Measurements from ENCODE around the gene ADGB.

GRCh38 chr6:146850238-146850896 is 251.6 kb downstream of the ADGB start:
- TF ChIP-seq EP300 (IDR thresholded peaks at IDR 0.05), result no peak
- TF ChIP-seq CTCF (IDR thresholded peaks at IDR 0.05), result no peak
- TF ChIP-seq POLR2AphosphoS5 (IDR thresholded peaks at IDR 0.05), result no peak
- TF ChIP-seq POLR2A (IDR thresholded peaks at IDR 0.05; ENCODE audit: low read depth), result no peak
